Keratinocyte (primary cell): Measurements from ENCODE around the gene GUCY2C. TPM values are rescaled to one million over a fixed set of nuclear protein-coding genes. Genes with fewer than 3 reads are reported as not detected.

Experiments used
- DNase-seq: peaks from one replicate; pipeline ENCODE4 v3.0.0-alpha.2; 2011; ENCODE audit warnings: low read depth, missing footprints, low spot score
- FAIRE-seq: peaks from 2 replicates; lab custom pipeline; 2011; peaks lifted over from hg19 to GRCh38; lab: Jason Lieb, UNC
- H2AFZ ChIP-seq: 2 replicates; pipeline ENCODE4 v1.6.0; 2012; ENCODE audit warnings: low read length, control low read depth, inconsistent platforms; ENCODE audit not compliant: control insufficient read depth
- H3K27ac ChIP-seq: 2 replicates; pipeline ENCODE4 v1.5.1; 2011; ENCODE audit warnings: low read length; ENCODE audit not compliant: control insufficient read depth, insufficient read depth
- H3K27me3 ChIP-seq: 3 replicates; pipeline ENCODE4 v1.6.0; 2011; ENCODE audit warnings: low read length; ENCODE audit not compliant: control insufficient read depth, insufficient read depth; ENCODE audit errors: extremely low read depth
- H3K36me3 ChIP-seq, 2 experiments: 2 replicates in 1 of 2; 3 replicates in 1 of 2; pipeline ENCODE4 v1.5.1; 2011; ENCODE audit warnings: low read length in 2 of 2, mild to moderate bottlenecking in 1 of 2; ENCODE audit not compliant: control insufficient read depth in 2 of 2, insufficient read depth in 2 of 2; ENCODE audit errors: extremely low read depth in 1 of 2
- H3K4me1 ChIP-seq: 3 replicates; pipeline ENCODE4 v1.5.1; 2011; ENCODE audit warnings: low read length; ENCODE audit not compliant: control insufficient read depth, insufficient read depth; ENCODE audit errors: extremely low read depth
- H3K4me2 ChIP-seq: 3 replicates; pipeline ENCODE4 v1.6.0; 2011; ENCODE audit warnings: low read depth, low read length; ENCODE audit not compliant: control insufficient read depth, insufficient read depth; ENCODE audit errors: extremely low read depth
- H3K4me3 ChIP-seq, 3 experiments: fragments of 200-600 bp in 1 of 3; sonication (generic) in 1 of 3; 2 replicates in 2 of 3; 3 replicates in 1 of 3; pipeline ENCODE4 v1.5.1; 2011 to 2016; ENCODE audit warnings: low read length in 3 of 3, mild to moderate bottlenecking in 3 of 3, control low read depth in 2 of 3, inconsistent platforms in 1 of 3, low read depth in 1 of 3, mixed read lengths in 1 of 3, mixed run types in 1 of 3, moderate library complexity in 1 of 3; ENCODE audit not compliant: control insufficient read depth in 2 of 3, insufficient read depth in 2 of 3; ENCODE audit errors: extremely low read depth in 1 of 3
- H3K79me2 ChIP-seq: 2 replicates; pipeline ENCODE4 v1.6.0; 2012; ENCODE audit warnings: low read length; ENCODE audit not compliant: control insufficient read depth, insufficient read depth
- H3K9ac ChIP-seq: 3 replicates; pipeline ENCODE4 v1.6.0; 2011; ENCODE audit warnings: low read length; ENCODE audit not compliant: control insufficient read depth, insufficient read depth; ENCODE audit errors: extremely low read depth
- H3K9me1 ChIP-seq: 3 replicates; pipeline ENCODE4 v1.6.0; 2011; ENCODE audit warnings: low read length; ENCODE audit not compliant: control insufficient read depth, insufficient read depth; ENCODE audit errors: extremely low read depth
- H3K9me3 ChIP-seq: 2 replicates; pipeline ENCODE4 v1.5.1; 2012; ENCODE audit warnings: low read depth, low read length; ENCODE audit not compliant: control insufficient read depth
- H4K20me1 ChIP-seq: 3 replicates; pipeline ENCODE4 v1.6.0; 2011; ENCODE audit warnings: low read length; ENCODE audit not compliant: control insufficient read depth, insufficient read depth; ENCODE audit errors: extremely low read depth
- EZH2 ChIP-seq: IDR thresholded peaks from one replicate; pipeline ENCODE4 v1.6.1; 2012; ENCODE audit warnings: inconsistent platforms, mild to moderate bottlenecking, low read length, moderate library complexity
- dilution Hi-C: fragments of 300-500 bp; cut with MboI; formaldehyde crosslinking; loops from one replicate; pipeline ENCODE4 v1.7.0; 2020; ENCODE audit warnings: low sequenced_read_pairs; ENCODE audit not compliant: extremely low pct_ligation_motif_present
- polyA plus RNA-seq, 5 experiments: library from polyadenylated mRNA; depleted of rRNA in 3 of 5; stranded (reverse) in 3 of 5; stranded (forward) in 1 of 5; unstranded in 1 of 5; fragments of >200 nt; gene quantifications; 1 replicate in 1 of 5; 2 replicates in 3 of 5; 3 replicates in 1 of 5; pipeline versions ENCODE4 v1.2.1 to v1.2.3, GENCODE V29; 2011 to 2012; ENCODE audit warnings: missing spikeins in 2 of 5, low read depth in 1 of 5, low replicate concordance in 1 of 5
- TF ChIP-seq, protein P1 (sequence below), 3 experiments: IDR thresholded peaks in 1 of 3; conservative IDR thresholded peaks in 1 of 3; optimal IDR thresholded peaks in 1 of 3; 2 replicates in 2 of 3; 3 replicates in 1 of 3; pipeline versions ENCODE3 to v1.5.1; 2011; ENCODE audit warnings: low read length in 3 of 3, mild to moderate bottlenecking in 3 of 3, moderate library complexity in 2 of 3, control low read depth in 1 of 3, inconsistent platforms in 1 of 3; ENCODE audit not compliant: insufficient read depth in 2 of 3; ENCODE audit errors: extremely low read depth in 1 of 3

Gene GUCY2C
- polyA plus RNA-seq, 1 donor (not counting 4 experiments of a cell fraction or from before 2014, with no cell fraction given) = 0.03 TPM

DNA sequence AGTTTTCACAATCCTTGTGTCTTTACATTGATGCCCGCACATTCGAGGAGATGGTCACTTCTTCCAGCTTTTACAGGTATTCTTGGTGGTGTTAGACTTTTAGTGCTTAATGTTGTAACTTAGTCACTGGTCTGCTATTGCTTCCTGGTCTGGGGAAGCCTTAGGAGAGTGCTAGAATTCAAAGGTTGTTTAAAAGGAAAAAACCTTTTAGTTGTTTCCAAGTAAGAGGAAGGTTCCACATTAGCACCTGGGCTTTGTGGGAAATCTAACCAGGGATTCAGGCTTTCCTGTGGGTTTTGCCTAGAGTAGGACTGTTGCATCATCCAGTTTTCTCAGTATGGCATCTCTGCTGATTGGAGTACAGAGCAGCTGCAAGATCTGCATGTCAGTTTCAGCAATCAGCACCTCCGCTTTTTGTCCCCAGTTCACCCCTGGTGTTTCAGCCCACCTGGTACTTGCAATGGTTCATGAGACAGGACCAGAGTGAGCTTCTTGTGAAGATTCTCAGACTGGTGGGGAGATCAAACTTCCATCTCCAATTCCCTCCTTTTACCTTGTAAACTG, 84.7 kb downstream of the GUCY2C start:
- FAIRE-seq = no peak
- Histone ChIP-seq H2AFZ (no peak overlapping the region), H3K36me3 (no peaks in the 10 kb centered on the region), H3K79me2 (no peaks in the 10 kb centered on the region), H3K4me1 (peaks cover 9% of the 10 kb centered on the region), H3K9ac (no peak overlapping the region), H3K9me1 (no peaks in the 10 kb centered on the region), H3K4me3 (no peak overlapping the region), H3K27ac (no peak overlapping the region), H3K4me2 (no peak overlapping the region), H3K27me3 (no peaks in the 10 kb centered on the region), H4K20me1 (no peaks in the 10 kb centered on the region), H3K9me3 (no peaks in the 10 kb centered on the region)
- dilution Hi-C loops = no loop called here
- no peak for DNase-seq
- no peak for TF ChIP-seq EZH2
- TF ChIP-seq, protein P1, sequence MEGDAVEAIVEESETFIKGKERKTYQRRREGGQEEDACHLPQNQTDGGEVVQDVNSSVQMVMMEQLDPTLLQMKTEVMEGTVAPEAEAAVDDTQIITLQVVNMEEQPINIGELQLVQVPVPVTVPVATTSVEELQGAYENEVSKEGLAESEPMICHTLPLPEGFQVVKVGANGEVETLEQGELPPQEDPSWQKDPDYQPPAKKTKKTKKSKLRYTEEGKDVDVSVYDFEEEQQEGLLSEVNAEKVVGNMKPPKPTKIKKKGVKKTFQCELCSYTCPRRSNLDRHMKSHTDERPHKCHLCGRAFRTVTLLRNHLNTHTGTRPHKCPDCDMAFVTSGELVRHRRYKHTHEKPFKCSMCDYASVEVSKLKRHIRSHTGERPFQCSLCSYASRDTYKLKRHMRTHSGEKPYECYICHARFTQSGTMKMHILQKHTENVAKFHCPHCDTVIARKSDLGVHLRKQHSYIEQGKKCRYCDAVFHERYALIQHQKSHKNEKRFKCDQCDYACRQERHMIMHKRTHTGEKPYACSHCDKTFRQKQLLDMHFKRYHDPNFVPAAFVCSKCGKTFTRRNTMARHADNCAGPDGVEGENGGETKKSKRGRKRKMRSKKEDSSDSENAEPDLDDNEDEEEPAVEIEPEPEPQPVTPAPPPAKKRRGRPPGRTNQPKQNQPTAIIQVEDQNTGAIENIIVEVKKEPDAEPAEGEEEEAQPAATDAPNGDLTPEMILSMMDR (optimal IDR thresholded peaks at IDR 0.05 in 1 of 3, IDR thresholded peaks at IDR 0.05 in 1 of 3, conservative IDR thresholded peaks at IDR 0.05 in 1 of 3; ENCODE audit: extremely low read depth in 1 of 3, insufficient read depth in 2 of 3, low read length in 3 of 3) = no peak

DNA sequence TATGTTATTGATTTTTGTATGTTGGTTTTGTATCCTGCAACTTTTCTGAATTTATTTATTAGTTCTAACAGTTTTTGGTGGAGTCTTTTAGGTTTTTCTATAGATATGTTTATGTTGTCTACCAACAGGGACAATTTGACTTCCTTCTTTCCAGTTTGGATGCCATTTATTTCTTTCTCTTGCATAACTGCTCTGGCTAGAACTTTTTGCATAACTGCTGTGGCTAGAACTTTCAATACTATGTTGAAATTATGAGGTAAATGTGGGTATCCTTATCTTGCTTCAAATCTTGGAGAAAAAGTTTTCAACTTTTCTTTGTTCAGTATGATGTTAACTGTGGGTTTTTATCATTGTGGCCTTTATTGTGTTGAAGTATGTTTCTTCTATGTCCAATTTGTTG, 88.8 kb downstream of the GUCY2C start:
- no peak overlapping the region for H3K27ac ChIP-seq
- H3K4me1 ChIP-seq = no peaks in the 10 kb centered on the region
- no peaks in the 10 kb centered on the region for H3K9me1 ChIP-seq
- dilution Hi-C loops = no loop called here
- H3K4me2 ChIP-seq = no peak overlapping the region
- H4K20me1 ChIP-seq = no peaks in the 10 kb centered on the region
- H3K9ac ChIP-seq = no peak overlapping the region
- TF ChIP-seq, protein P1 (optimal IDR thresholded peaks at IDR 0.05 in 1 of 3, IDR thresholded peaks at IDR 0.05 in 1 of 3, conservative IDR thresholded peaks at IDR 0.05 in 1 of 3; ENCODE audit: extremely low read depth in 1 of 3, insufficient read depth in 2 of 3, low read length in 3 of 3) = no peak
- no peak for TF ChIP-seq EZH2
- no peaks in the 10 kb centered on the region for H3K36me3 ChIP-seq
- DNase-seq (no peak), FAIRE-seq (no peak)
- H3K4me3 ChIP-seq = no peak overlapping the region
- no peaks in the 10 kb centered on the region for H3K79me2 ChIP-seq
- no peaks in the 10 kb centered on the region for H3K27me3 ChIP-seq
- H2AFZ ChIP-seq = no peak overlapping the region
- H3K9me3 ChIP-seq = no peaks in the 10 kb centered on the region
